Adrenal gland (tissue), 5 donors: ENCODE results near the gene CPLX4.

Experiments used
- CTCF ChIP-seq, 6 experiments: fragments of 450-650 bp in 4 of 6; fragments of 200-600 bp in 2 of 6; sonication (generic) in 1 of 6; IDR thresholded peaks; 1 replicate in 5 of 6; 2 replicates in 1 of 6; pipeline versions ENCODE4 v1.5.1 to v1.8.0; 2016 to 2021; ENCODE audit warnings: antibody characterized with exemption in 6 of 6, mild to moderate bottlenecking in 2 of 6, moderate library complexity in 1 of 6
- POLR2A ChIP-seq, 2 donors: fragments of 450-650 bp; IDR thresholded peaks; one replicate each; pipeline ENCODE4 v1.6.1; 2017; ENCODE audit warnings: antibody characterized with exemption in 2 of 2, mild to moderate bottlenecking in 2 of 2, moderate library complexity in 1 of 2
- donor health status: DM: no; HTN: no; CAD: no.

- TF ChIP-seq CTCF (IDR thresholded peaks at IDR 0.05) (no peak), POLR2A (IDR thresholded peaks at IDR 0.05) (no peak)
These were observed 15.4 kb downstream of the CPLX4 start for GRCh38 chr18:59303006-59303405.
